Activated gamma-delta T cell treated with Interleukin-2 at 50 U/mL for 16 hours (primary cell): ENCODE results near the gene EML4.
A peak's percentile ranks its signal among the peaks of the same experiment; 100 is the strongest.

Source experiments
- DNase-seq: peaks from one replicate; pipeline ENCODE4 v3.0.0-alpha.2; 2020

EML4 gene

DNA sequence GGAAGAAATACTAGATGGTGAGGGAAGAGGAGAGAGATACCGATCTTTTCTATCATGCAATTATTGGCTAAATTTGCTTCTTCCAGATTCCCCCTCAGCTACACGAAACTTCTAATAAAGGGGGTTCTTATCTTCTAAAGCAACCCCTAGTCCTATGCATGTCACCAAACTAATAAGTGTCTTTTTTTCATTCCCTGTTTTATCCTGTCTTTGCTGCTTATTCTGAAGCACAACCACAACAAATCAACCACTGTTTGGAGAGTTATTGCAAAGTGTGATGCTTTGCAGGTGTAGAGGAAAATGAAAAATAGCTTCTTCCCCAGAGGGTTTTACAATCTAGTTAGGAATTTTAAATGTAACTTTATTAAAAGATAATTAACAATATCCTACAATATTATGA, 60.8 kb downstream of the EML4 start:
- no peak for DNase-seq

GRCh38 chr2:42230891-42231290, 61.7 kb downstream of the EML4 start:
- DNase-seq: no peak

DNA sequence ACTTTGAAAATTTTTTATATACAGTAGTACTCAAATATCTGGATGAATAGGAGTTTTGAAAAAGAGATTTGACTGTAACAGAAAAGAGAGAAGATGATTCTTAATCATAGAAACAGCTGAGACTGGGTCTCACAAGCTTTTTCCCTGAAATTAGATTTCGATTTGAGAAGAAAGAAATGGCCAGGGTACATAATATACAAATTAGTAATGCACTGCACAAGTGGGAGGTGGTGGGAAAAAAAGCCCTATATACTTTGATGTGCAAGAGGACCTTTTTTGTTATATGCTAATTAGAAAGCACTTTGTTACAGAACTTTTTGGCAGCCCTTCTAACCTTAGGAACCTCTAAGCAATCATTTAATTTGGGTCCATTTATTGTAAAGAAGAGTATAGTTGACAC, 62.9 kb downstream of the EML4 start:
- DNase-seq: no peak

DNA sequence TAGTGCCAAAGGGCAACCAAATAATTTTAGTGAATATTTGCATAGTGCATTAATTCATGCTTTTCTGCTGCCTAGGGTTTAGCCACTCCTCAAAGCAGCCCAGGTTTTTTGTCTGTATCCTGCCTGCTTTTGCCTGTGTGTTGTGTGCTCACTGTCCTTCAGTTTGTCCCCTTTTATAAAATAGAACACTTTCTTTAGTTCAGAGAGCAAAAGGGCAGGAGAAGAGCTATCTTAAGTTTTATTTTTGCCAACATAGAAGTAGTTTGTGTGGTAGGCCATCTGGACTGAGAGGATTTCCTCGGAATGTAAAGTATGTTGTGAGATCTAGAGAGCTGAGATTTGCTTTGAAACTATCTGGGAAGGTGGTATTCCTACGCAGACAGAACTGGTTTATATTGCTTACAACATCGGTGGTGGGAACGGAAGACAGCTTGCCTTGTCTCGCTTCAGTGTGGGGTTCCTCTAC, 64.9 kb downstream of the EML4 start:
- DNase-seq: no peak

DNA sequence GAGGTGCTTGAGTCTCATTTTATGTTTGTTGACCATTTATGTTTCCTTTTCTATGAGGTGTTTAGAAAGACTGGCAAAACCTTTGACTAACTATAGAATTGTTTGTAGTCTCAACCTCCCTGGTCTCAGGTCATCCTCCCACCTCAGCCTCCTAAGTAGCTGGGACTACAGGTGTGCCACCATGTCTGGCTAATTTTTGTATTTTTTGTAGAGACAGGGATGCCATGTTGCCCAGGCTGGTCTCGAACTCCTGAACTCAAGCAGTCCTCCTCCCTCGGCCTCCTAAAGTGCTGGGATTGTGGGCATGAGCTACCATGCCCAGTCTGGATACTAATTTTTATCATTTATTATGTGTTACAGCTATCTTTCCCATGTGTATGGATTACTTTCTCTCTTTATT, 67.8 kb downstream of the EML4 start:
- no peak for DNase-seq

DNA sequence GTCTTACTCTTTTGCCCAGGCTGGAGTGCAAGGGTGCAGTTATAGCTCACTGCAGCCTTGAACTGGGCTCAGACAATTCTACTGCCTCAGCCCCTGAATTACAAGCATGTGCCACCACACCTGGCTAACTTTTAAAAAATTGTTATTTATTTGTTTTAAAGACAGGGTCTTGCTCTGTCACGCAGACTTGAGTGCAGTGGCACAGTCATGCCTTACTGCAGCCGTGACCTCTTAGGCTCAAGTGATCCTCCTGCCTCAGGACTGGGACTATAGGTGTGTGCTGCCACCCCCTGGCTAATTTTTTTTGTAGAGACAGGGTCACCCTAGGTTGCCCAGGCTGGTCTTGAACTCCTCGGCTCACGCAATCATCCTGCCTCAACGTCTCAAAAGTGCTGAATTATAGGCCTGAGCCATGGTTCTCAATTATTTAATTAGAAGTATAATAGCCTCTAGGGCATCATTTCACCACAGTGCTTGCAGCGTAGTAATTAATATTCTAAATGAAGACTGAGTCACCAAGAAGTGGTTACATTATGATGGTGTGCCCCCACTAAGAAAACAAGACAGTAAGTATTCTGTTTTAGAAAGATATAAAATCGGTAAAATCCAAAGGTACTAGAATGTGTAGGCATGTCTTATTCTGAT, 69.6 kb downstream of the EML4 start:
- peak; percentile 27 for DNase-seq

- no peak for DNase-seq
Observed at GRCh38 chr2:42239289-42239661, 70.1 kb downstream of the EML4 start.

GRCh38 chr2:42239811-42240210, 70.7 kb downstream of the EML4 start:
- DNase-seq: no peak

GRCh38 chr2:42241517-42241916, 72.4 kb downstream of the EML4 start:
- DNase-seq: no peak

- no peak for DNase-seq
Observed at GRCh38 chr2:42243297-42243696, 74.1 kb downstream of the EML4 start.

- no peak for DNase-seq
Observed at GRCh38 chr2:42244520-42244919, 75.4 kb downstream of the EML4 start.

GRCh38 chr2:42245396-42245795, 76.2 kb downstream of the EML4 start:
- no peak for DNase-seq

- DNase-seq: no peak
Observed at GRCh38 chr2:42246562-42246961, 77.4 kb downstream of the EML4 start.

DNA sequence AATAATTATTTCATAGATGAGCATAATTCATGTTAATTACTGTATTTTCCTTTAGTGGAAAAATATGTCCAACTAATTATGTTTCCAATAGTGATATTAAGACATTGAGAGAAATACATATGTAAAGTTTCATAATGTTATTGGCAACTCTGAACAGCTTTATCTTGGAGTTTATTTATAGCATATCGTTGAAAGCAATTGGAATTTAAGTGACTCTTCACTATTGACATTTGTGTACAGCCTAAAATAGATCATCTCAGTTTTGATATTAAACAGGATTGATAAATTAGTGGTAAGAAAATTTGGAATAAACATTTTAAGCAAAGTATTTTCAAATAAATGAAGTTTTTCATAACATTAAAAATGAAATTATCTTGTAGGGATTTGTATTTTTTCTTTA, 79.7 kb downstream of the EML4 start:
- no peak for DNase-seq

DNA sequence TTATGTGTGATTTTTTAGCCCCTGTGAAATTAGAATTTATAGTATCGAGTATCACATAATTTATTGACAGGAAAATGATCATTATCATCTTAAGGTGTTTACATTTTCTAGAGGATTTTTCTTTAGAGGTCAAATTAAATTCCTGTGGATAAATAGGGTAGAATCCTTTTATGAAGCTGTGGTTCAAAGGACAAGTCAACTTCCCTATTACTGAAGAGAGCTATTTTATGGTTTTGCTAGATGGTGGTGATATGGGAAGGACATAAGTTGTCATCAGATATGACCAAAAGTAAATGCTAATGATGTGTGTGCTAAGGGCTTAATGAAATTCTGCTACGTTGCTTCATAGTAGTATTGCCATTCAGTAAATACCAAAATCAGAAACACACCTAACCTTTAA, 80.1 kb downstream of the EML4 start:
- no peak for DNase-seq

DNA sequence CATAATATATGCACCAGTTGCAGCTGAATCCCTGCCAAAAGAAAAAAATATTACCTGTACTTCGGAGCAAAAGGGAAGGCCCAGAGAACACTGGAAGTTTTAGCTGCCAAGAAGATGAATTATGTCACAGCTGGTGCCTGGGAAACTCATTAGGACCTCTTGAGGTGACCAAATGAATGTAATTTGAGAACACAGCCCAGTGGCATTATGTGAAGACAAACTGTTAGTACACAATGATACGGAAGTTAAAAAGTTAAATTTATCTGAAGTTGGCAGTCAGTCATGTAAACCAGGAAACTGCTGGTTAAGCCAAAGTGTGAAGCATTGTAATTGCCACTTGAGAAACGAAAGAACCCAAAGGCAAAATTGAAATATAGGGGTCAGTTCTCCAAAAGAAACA, 80.7 kb downstream of the EML4 start:
- no peak for DNase-seq

DNA sequence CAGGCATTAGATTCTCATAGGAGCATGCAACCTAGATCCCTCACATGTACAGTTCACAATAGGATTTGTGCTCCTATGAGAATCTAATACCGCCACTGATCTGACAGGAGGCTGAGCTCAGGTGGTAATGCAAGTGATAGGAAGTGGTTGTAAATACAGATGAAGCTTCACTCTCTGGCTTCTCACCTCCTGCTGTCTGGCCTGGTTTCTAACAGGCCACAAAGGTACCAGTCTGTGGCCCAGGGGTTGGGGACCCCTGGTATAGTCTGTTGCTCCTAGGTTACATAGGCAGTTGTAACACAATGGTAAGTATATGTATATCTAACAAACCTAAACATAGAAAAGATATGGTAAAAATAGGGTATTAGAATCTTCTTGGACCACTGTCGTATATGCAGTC, 81.8 kb downstream of the EML4 start:
- peak; percentile 11 for DNase-seq

GRCh38 chr2:42252464-42252863, 83.3 kb downstream of the EML4 start:
- peak; percentile 22 for DNase-seq

DNA sequence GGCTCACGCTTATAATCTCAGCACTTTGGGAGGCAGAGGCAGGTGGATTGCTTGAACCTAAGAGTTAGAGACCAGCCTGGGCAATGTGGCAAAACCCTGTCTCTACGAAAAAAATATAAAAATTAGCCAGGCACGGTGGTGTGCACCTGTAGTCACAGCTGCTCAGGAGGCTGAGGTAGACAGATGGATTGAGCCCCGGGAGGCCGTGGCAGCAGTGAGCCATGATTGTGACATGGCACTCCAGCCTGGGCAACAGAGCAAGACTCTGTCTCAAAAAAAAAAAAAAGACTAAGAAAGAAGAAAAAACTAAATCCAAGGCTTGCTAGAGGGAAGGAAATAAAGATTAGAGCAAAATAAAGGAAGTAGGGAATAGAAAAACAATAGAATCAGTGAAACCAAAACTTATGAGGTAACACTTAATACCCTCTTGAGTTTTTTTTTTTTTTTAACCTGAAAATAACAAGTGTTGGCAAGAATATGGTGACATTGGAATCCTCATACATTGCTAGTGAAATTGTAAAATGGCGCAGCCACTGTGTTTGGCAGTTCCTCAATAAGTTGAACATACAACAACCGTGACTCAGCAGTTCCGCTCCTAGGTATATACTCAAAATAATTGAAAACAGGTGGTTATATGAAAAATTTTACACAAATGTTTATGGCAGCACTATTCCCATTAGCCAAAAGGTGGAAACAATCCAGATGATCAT, 85.2 kb downstream of the EML4 start:
- DNase-seq: no peak

- no peak for DNase-seq
Observed at GRCh38 chr2:42256505-42256904, 87.4 kb downstream of the EML4 start.

- DNase-seq: no peak
Observed at GRCh38 chr2:42261518-42262195, 92.5 kb downstream of the EML4 start.

GRCh38 chr2:42266236-42266635, 97.1 kb downstream of the EML4 start:
- DNase-seq: no peak

GRCh38 chr2:42267530-42267929, 98.4 kb downstream of the EML4 start:
- no peak for DNase-seq

DNA sequence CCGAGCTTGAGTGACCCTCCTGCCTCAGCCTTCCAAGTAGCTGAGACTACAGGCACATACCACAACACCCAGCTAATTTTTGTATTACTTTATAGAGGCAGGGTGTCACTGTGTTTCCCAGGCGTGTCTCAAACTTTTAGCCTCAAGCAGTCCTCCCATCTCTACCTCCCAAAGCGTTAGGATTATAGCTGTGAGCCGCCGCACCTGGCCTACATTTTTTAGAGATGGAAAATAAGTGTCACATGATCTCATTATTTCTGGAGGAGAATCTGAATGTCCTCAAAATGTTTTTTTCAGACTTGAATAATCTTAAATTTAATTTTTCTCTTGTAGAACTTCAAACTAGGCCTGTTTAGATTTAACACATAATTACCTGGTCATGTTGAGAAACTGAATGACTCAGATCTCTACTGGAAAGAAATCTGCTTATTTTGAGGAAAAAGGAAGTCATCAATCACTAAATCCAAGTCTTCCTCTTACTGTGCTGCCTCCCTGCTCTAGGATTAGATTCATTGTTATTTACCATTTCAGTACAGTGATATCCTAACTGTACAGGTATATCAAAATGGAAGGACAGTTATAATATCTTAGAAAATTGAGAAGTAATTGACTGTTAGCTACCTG, 99.5 kb downstream of the EML4 start:
- no peak for DNase-seq
